IPS-18c (cell line): Measurements from ENCODE around the gene ERN1.
A peak's percentile ranks its signal among the peaks of the same experiment; 100 is the strongest.

ENCODE experiments used
- H3K4me3 ChIP-seq: 2 replicates; pipeline ENCODE4 v1.7.0; 2013; ENCODE audit warnings: low read depth, mild to moderate bottlenecking, low read length, moderate library complexity; ENCODE audit not compliant: insufficient read depth
- H3K9me3 ChIP-seq: one replicate; pipeline ENCODE4 v1.6.1; 2013; ENCODE audit warnings: mild to moderate bottlenecking, low read length, moderate library complexity; ENCODE audit not compliant: control insufficient read depth, insufficient read depth

Gene ERN1

GRCh38 chr17:64084086-64084939 is 45.6 kb downstream of the ERN1 start:
- no peak overlapping the region for H3K4me3 ChIP-seq
- no peaks in the 10 kb centered on the region for H3K9me3 ChIP-seq

- no peaks in the 10 kb centered on the region for H3K9me3 ChIP-seq
- H3K4me3 ChIP-seq = no peak overlapping the region
These were observed 46.3 kb downstream of the ERN1 start for GRCh38 chr17:64083563-64084085.

- H3K9me3 ChIP-seq = no peaks in the 10 kb centered on the region
- H3K4me3 ChIP-seq = no peak overlapping the region
These were observed 46.9 kb downstream of the ERN1 start for GRCh38 chr17:64083093-64083492.

GRCh38 chr17:64081802-64082799 is 47.8 kb downstream of the ERN1 start:
- Histone ChIP-seq H3K9me3 (no peaks in the 10 kb centered on the region), H3K4me3 (no peak overlapping the region)

- H3K9me3 ChIP-seq = no peaks in the 10 kb centered on the region
- no peak overlapping the region for H3K4me3 ChIP-seq
These were observed 49.7 kb downstream of the ERN1 start for GRCh38 chr17:64080174-64080618.

- Histone ChIP-seq H3K4me3 (no peak overlapping the region), H3K9me3 (no peaks in the 10 kb centered on the region)
These were observed 52.6 kb downstream of the ERN1 start for GRCh38 chr17:64077379-64077778.

GRCh38 chr17:64075913-64076312 is 54.0 kb downstream of the ERN1 start:
- Histone ChIP-seq H3K4me3 (no peak overlapping the region), H3K9me3 (no peaks in the 10 kb centered on the region)

GRCh38 chr17:64074704-64075426 is 55.1 kb downstream of the ERN1 start:
- Histone ChIP-seq H3K4me3 (no peak overlapping the region), H3K9me3 (no peaks in the 10 kb centered on the region)

- no peak overlapping the region for H3K4me3 ChIP-seq
- H3K9me3 ChIP-seq = no peaks in the 10 kb centered on the region
These were observed 55.9 kb downstream of the ERN1 start for GRCh38 chr17:64073771-64074703.

GRCh38 chr17:64071111-64071510 is 58.8 kb downstream of the ERN1 start:
- Histone ChIP-seq H3K4me3 (no peak overlapping the region), H3K9me3 (no peaks in the 10 kb centered on the region)

GRCh38 chr17:64070213-64070612 is 59.7 kb downstream of the ERN1 start:
- H3K9me3 ChIP-seq = no peaks in the 10 kb centered on the region
- no peak overlapping the region for H3K4me3 ChIP-seq

- Histone ChIP-seq H3K4me3 (no peak overlapping the region), H3K9me3 (no peaks in the 10 kb centered on the region)
These were observed 60.8 kb downstream of the ERN1 start for GRCh38 chr17:64069143-64069542.

GRCh38 chr17:64067657-64068056 is 62.3 kb downstream of the ERN1 start:
- Histone ChIP-seq H3K4me3 (no peak overlapping the region), H3K9me3 (no peaks in the 10 kb centered on the region)

- H3K9me3 ChIP-seq = no peaks in the 10 kb centered on the region
- H3K4me3 ChIP-seq = no peak overlapping the region
These were observed 63.2 kb downstream of the ERN1 start for GRCh38 chr17:64066716-64067115.

GRCh38 chr17:64065161-64065560 is 64.8 kb downstream of the ERN1 start:
- H3K4me3 ChIP-seq = no peak overlapping the region
- no peaks in the 10 kb centered on the region for H3K9me3 ChIP-seq

- H3K4me3 ChIP-seq = peak overlapping the region; percentile 17
- no peaks in the 10 kb centered on the region for H3K9me3 ChIP-seq
These were observed 65.6 kb downstream of the ERN1 start for GRCh38 chr17:64064331-64064730.
